ENCODE measurements around the gene PRKAR2B.
A peak's percentile ranks its signal among the peaks of the same experiment; 100 is the strongest.

The PRKAR2B gene

DNA sequence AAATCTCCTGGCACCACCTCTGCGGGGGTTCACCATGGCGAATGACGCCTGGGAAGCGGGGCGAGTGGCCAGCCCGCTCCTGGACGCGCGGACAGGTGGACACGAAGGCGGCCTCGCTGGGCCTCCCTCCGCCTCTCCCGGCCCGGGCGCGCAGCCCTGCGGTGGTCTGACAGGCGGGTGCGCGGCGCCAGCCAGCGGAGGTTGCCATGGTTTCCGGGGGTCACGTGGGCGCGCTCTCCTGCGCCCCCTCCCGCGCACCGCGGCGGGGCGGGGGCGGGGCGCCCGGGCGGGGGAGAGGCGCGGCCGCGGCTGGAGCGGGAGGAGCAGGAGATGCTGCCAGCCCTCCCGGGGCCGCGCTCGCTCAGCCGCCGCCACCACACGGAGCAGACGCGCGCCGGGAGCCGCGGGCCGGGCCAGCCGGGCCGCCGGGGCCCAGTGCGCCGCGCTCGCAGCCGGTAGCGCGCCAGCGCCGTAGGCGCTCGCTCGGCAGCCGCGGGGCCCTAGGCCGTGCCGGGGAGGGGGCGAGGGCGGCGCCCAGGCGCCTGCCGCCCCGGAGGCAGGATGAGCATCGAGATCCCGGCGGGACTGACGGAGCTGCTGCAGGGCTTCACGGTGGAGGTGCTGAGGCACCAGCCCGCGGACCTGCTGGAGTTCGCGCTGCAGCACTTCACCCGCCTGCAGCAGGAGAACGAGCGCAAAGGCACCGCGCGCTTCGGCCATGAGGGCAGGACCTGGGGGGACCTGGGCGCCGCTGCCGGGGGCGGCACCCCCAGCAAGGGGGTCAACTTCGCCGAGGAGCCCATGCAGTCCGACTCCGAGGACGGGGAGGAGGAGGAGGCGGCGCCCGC lies at the start of gene PRKAR2B:
PRKAR2B (plus strand) TSS at position 359 of the 848 bp plus-strand sequence; CDS start at position 562, 203 bp downstream.
- peak; percentile 33 to 56 for DNase-seq (ENCODE audit: low read depth in 2 of 2, low spot score in 1 of 2)

DNA sequence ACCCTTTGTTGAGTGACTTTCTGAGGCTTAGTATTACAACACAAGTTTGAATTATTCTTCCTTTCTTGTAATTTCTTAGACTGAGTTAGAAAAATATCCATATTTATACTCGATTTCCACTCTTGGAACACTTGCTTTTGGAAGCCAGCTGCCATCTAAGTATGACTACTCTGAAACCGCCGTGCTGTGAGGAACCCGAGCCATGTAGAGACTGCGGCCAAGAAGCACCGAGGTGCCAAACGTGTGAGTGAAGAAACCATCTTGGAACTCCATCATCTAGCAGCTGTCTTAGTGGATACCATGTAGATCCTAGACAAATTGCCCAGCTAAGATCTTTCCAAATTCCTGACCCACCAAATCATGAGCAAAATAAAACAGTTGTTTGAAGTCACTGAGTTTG lies 49.7 kb upstream of the PRKAR2B start:
- no peak for DNase-seq (ENCODE audit: low read depth in 2 of 2, low spot score in 1 of 2)

DNA sequence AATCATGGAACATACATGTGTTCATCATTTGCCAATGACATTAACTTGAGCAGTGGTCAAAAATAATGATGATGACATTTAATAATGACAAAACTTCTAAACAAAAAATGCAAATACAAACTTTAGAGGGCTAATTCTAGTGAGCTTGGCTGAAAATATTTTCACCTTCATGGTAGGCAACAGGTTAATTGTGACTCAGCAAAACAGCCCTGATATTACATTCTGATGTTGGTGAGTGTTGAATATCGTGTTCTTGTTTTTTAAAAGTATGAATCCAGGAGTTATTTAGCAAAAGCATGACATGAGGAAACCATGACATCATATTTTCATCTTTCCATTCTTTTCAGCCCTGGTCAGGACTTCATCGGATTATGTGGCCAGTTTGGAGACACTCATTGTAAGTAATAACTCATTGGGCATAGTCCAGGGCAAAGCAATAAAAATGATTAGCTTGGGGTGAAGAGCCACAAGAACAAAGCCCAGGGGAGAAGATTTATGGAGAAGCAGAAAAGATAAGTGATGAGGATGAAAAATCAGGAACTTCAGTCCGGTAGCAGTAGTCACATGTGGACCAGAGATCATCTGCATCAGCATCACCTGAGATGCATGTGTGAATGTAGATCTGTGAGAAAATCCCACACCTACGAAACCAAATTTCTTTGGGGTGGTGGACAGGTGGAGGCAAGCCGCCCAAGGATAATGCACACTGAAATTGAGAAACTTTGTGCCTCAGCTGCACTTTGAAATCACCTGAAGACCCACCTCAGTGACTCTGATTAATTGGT lies 46.8 kb upstream of the PRKAR2B start:
- no peak for DNase-seq (ENCODE audit: low read depth in 2 of 2, low spot score in 1 of 2)

DNA sequence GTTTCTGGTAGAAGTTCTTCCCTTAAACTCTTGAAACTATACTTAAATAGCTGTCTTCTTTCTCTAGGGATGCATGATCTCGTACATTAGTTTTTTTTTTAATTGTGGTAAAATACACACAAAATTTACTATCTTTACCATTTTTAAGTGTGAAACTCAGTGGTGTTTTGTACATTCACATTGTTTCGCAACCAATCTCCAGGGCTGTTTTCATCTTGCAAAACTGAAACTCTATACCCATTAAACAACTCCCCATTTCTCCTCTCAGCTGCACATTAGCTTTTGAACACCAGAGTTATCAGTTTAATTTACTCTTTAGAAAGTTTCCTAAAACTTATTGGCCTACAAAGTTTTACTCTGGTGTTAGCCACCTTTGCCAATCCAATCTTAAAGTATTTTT lies 45.5 kb upstream of the PRKAR2B start:
- DNase-seq (ENCODE audit: low read depth in 2 of 2, low spot score in 1 of 2) = no peak

DNA sequence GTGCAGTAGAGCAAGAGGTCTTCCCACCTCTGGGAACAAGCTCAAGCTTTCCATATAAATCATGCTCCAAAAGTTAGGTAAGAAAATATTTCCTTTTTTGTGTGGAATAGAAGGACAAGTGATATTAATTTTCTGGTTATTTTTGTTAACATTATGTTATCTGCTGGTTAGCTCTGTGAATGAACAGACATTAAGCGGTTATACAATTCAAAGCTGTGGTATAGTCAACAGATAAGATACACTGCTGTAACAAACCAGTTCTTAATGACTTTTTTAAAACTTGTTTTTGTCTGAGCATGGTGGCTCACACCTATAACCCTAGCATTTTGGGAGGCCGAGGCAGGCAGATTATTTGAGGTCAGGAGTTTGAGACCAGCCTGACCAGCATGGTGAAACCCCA lies 43.0 kb upstream of the PRKAR2B start:
- no peak for DNase-seq (ENCODE audit: low read depth in 2 of 2, low spot score in 1 of 2)

DNA sequence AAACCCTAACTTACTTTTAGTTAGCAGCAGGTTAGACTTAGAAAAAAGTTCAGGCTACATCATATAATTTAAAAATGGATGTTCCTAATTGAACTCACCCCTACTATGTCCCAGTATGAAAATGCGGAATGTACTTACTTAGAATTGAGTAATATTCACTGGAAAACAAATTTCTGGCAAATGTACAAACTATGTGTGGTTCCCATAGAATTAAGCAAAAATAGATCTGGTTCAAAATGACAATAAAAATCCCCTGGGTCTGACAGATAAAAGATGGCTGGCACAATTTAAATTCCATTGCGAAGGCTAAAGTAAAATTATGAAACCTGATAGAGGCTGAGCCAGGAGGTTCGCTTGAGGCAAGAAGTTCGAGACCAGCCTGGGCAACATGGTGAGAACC lies 42.4 kb upstream of the PRKAR2B start:
- no peak for DNase-seq (ENCODE audit: low read depth in 2 of 2, low spot score in 1 of 2)

DNA sequence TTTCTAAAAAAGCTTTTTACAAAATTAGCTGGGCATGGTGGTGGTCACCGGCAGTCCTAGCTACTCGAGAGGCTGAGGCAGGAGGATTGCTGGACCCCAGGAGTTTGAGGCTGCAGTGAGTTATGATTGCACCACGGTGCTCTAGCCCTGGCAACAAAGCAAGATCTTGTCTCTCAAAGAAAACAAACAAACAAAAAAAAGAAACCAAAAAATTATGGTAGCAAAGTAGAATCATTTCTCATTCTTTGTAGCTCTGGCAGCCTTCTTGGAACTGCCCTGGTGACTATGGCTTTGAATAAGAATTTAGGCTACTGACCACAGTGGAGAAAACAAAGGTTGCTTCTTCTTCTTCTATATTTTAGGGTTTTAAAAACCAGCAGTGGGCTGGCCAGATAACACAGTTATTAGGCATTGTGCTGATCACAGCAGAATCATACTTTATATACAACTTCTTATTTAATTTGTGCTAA lies 41.9 kb upstream of the PRKAR2B start:
- DNase-seq (ENCODE audit: low read depth in 2 of 2, low spot score in 1 of 2) = no peak

DNA sequence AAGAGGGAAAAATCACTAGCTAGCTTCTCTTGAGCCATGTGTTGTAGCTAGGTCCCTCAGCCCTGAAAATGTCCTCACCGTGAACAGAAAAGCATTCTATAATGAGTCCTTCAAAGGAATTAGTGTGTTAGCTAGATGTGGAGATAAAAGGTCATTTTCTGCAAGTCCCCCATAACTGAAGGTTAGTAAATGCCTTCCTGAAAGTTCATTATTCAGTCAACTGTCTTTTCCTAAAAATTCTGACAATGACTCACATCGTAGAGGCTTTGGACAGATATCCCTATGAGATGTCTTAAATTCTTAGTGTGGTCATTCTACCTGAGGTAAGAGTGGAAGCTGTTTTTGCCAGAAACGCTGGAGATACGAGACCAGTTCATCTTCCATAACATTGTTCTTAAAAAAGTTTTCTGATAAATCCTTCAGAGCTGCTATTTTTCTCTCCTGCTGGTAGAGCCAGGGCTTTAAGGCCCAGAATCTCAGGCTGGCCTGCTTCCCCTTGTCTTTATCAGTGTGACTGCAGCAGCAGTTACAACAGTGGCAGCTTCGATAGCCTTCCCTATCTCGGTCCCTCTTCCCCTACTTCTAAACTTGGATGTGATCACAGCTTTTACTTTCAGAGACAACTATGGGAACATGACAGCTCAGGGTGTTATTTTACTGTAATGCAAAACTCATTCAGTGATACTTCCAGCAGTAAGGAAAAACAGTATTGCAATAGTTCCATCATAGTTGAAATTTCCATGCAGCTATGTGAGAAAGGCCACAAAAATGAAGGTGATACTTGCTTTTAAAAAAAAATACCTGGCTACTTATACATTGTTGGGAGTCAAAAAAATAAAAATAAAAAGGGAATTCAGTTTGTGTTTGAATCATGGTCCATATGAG lies 37.3 kb upstream of the PRKAR2B start:
- DNase-seq (ENCODE audit: low read depth in 2 of 2, low spot score in 1 of 2) = no peak

DNA sequence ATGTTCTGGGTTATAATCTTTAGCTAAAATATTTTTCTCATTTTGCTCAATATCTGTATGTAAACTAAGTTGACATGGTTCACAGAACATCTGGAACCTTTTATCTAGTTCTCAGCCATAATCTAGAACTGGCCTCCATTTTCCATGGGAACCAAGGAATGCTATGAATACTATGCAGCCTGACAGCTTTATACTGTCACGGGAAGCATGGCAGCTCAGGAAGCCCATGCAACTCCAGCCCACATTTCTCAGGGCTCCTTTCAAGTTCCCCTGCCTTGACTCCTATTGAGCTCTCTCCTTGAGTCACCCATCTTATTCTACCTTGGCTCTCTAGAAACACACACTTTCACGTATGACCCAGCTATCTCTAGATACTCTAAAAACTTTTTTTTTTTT lies 36.6 kb upstream of the PRKAR2B start:
- DNase-seq (ENCODE audit: low read depth in 2 of 2, low spot score in 1 of 2) = no peak

DNA sequence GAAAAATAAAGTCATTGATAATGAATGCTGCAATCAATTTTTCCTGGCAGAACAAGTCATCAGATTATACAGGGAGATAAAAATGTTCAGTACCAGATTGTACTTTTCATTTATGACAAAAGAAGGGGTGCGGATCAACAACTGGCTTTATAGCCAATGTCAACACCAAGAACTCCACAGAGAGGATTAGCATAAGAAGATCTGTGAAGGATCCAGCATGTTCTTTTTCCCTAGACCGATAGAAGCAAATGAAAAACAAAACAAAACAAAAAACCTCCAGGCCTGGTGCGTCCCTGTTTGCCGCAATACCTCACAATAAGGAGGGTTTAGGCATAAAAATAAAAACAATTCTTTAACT lies 34.7 kb upstream of the PRKAR2B start:
- DNase-seq (ENCODE audit: low read depth in 2 of 2, low spot score in 1 of 2) = no peak

DNA sequence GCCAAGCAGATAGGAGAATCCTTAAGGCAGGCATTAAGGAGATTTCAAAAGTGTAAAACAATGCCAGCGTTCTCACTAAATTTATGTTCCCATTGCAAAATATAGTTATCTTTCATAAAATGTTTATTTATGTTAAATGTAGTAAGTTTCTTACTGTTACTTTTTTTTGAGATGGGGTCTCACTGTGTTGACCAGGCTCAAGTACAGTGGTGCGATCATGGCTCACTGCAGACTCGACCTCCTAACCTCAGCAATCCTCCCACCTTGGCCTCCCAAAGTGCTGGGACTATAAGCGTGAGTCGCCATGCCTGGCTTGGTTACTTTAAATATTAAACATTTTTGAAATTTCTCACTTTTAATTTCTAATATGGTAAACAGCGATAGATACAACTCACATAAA lies 31.8 kb upstream of the PRKAR2B start:
- DNase-seq (ENCODE audit: low read depth in 2 of 2, low spot score in 1 of 2) = no peak

DNA sequence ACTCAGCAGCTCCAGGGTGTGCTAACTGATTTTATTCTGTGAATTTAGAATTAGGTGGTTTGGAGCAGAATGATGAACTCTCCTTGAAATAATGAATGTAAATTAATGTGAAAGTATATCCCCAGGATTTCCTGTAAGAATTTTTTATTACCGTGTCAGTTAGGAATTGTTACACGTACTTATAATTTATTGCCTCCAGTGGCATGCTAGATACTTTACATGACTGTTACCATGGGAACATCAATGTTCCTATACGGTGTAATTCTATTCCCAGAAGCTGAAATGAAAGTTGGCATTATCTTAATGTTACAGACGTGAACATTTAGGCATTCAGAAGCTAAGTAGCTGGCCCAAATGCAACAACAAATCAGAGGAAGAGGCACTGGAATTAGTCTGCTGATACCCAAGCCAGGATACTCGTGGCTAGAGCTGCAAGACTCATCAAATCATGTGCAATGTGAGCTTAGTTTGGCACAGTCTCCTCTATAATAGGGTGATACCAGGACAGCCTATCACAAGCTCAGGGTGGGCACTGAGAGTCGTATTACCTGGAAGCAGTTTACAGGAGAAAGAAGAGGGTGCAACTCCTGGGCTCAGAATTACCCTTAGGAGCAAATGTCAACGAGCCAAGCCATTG lies 30.0 kb upstream of the PRKAR2B start:
- DNase-seq (ENCODE audit: low read depth in 2 of 2, low spot score in 1 of 2) = no peak

DNA sequence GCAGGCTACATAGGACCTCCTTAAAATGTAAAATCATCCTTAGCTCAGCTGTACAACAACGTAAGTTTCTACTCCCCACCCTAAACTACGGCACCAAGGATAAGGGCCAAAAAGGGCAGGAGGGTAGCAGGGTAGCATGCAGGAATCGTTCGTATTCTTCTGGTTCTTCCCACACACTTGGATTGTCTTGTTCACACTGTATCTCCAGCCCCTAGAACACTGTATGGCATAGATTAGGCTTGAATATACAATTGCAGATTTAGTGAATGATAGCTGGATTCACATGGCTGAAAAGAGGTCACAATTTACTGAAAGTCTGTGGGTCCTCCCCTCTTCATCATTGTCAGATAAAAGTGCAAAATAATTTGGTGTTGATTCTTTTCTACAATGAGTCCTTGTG lies 28.2 kb upstream of the PRKAR2B start:
- no peak for DNase-seq (ENCODE audit: low read depth in 2 of 2, low spot score in 1 of 2)

DNA sequence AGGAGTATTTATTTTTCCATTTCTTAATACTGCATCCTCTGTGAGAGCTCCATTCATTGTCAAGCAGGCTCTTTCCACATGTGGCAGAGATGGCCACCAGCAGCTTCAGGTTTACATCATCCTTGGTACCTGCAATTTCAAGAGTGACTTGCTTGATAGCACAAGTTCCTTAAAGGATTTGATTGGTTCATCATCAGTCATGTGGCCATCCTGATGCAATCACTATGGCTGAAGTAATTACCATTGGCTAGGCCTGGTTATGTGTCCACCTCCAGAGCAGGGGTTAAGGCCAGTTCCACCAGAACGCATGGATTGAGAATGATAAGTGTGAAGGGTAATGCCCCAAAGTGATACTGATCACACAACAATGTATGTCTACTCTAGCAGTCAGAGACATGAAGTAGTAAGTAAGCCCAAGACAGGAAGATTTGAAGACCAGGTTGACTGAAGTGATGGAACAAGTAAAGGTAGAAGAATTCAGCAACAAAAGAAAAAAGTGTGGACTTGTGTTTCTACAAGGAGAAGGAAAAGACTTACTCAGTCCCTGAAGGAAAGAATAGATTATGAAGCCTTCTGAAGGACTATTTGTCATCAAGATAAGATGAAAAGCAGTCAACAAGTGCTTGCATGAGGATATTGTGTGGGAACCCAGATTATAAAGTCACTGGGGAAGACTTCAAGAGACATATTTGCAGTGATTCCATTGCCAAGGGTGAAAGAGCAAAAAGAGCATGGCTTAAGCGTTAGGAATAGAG lies 26.4 kb upstream of the PRKAR2B start:
- no peak for DNase-seq (ENCODE audit: low read depth in 2 of 2, low spot score in 1 of 2)

DNA sequence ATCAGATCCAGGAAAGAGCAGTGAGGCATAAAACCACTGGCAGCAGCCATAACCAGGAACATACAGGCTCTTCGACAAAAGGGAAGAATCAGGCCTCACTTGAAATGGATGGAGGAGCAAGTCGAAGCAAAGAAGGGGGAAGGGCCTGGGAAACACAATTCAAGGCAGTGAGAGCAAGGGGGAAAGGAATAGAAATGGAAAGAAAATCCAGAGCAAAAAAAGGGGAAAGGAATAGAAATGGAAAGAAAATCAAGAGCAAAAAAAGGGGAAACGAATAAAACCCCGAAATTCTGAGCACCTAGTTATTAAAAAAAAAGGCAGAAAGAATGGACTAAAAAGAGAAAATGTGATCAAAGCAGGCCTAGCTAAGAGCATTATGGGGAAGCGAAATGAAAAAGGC lies 24.1 kb upstream of the PRKAR2B start:
- no peak for DNase-seq (ENCODE audit: low read depth in 2 of 2, low spot score in 1 of 2)

DNA sequence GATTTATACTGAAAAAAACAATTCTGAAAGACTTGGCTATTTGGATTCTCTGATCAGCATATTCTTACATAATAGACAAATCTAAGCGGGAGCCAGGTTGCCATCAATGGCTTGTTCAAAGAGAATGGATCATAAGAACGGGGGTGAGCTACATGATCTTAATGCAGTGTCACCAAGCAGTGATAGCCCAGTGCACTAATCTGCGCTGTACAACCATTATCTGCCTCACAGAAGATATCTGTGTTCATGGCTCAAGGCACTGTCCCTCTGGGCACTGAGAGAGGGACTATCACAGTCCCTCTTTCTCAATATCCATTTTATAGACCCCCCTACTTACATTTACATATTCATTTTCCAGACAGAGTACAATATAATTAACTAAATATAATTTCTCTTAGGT lies 22.9 kb upstream of the PRKAR2B start:
- DNase-seq (ENCODE audit: low read depth in 2 of 2, low spot score in 1 of 2) = no peak

DNA sequence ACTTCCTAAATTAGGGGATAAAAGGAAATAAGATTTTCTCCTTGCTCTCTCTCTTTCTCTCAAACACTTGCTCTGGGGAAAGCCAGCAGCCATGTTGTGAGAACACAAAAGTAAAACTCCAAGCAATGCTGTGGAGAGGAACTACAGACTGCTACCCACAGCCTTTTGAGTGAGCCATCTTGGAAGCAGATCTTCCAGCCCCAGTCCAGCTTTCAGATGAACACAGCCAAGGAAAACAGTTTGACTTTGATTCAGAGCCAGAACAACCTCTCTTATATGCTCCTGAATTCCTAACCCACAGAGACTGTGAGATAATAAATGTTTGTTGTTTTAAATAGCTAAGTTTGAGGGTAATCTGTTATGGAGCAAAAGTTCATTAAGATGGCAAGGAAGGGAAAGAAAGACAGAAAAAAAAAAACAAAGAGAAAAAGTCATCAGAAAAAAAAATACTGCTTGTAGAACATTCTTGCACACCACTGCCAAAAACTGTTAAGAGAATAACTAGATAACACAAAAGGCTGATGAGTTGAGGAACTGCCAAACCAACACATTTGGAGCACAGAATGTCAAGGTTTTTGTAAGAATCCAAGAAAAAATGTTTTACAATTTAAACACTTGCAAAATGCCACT lies 20.9 kb upstream of the PRKAR2B start:
- no peak for DNase-seq (ENCODE audit: low read depth in 2 of 2, low spot score in 1 of 2)

DNA sequence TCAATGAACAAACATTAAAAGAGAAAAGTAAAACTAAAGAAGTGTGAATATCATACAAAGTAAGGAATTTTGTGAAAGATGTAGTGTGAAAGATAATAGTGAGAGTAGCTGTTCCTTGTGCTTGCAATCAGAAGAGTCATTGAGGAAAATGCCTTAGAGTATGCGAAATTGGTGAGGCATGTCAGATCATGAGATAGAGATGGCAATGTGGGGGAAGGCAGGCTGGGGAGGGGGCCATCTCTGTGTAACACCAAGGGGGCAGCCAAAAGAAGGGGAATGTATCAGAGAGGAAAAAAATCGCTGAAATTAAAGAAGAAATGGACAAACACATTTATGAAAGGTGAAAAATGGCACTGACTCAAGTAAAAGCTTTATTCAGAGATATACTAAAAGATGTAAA lies 19.6 kb upstream of the PRKAR2B start:
- DNase-seq (ENCODE audit: low read depth in 2 of 2, low spot score in 1 of 2) = no peak

DNA sequence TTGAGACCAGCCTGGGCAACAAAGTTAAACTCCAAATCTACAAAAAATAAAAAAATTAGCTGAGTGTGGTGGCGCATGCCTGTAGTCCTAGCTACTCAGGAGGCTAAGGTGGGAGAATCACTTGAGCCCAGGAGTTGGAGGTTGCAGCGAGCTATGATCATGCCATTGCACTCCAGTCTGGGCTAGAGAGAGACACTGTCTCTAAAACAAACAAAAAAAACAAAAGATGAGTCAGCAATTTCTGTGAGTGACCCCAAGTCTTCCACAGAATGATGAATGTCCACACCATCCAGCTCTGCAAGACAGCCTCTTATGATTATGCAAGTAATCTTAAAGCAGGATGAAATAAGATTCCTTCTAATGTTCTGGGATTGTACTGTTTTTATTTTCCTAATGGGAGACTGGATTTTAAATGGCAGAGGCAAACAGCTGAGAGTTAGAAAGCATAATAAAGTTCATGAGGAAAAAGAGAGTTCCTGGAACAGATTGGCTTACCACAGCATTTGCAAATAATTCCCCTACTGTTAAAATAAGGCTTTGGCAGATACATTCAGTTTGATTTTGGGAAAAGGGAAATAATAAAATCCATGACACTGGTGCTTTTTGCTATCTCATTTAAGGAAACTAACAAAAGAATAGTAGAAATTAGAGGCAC lies 18.9 kb upstream of the PRKAR2B start:
- DNase-seq (ENCODE audit: low read depth in 2 of 2, low spot score in 1 of 2) = no peak
